ENCODE measurements around the gene RBKS.
"Not testable (repeated sequence)": the region's sequence is repeated elsewhere in the genome, so short reads cannot be mapped to it uniquely, and the experiment has no call there.

- not testable (repeated sequence) for TF ChIP-seq MED1 (CRISPR knock-in tag; IDR thresholded peaks at IDR 0.05); SALL2 (CRISPR knock-in tag; IDR thresholded peaks at IDR 0.05); ZFX (CRISPR knock-in tag; IDR thresholded peaks at IDR 0.05; ENCODE audit: low read depth); SAFB2 (CRISPR knock-in tag; IDR thresholded peaks at IDR 0.05; ENCODE audit: borderline replicate concordance, low read depth); ZNF501 (CRISPR knock-in tag; IDR thresholded peaks at IDR 0.05); POLR2AphosphoS5 (IDR thresholded peaks at IDR 0.05; ENCODE audit: low read depth, low read length); CTCF (CRISPR knock-in tag; IDR thresholded peaks at IDR 0.05); CREB1 (IDR thresholded peaks at IDR 0.05); CREB1 (CRISPR knock-in tag; IDR thresholded peaks at IDR 0.05)
- TF ChIP-seq, protein P1, sequence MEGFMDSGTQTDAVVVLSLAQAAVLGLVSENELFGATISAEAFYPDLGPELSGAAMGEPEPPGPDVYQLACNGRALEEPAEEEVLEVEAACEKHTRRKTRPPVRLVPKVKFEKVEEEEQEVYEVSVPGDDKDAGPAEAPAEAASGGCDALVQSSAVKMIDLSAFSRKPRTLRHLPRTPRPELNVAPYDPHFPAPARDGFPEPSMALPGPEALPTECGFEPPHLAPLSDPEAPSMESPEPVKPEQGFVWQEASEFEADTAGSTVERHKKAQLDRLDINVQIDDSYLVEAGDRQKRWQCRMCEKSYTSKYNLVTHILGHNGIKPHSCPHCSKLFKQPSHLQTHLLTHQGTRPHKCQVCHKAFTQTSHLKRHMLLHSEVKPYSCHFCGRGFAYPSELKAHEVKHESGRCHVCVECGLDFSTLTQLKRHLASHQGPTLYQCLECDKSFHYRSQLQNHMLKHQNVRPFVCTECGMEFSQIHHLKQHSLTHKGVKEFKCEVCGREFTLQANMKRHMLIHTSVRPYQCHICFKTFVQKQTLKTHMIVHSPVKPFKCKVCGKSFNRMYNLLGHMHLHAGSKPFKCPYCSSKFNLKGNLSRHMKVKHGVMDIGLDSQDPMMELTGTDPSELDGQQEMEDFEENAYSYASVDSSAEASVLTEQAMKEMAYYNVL (CRISPR knock-in tag; IDR thresholded peaks at IDR 0.05; ENCODE audit: borderline replicate concordance) = not testable (repeated sequence)
Observed at GRCh38 chr2:27764526-27764925, 125.7 kb downstream of the RBKS start.

All from HepG2 (cell line).